Endodermal cell (in vitro differentiated cells): ENCODE measurements around the gene MRPS9. TPM values are rescaled to one million over a fixed set of nuclear protein-coding genes. Genes with fewer than 3 reads are reported as not detected.

Source experiments
- DNase-seq: peaks from one replicate; pipeline ENCODE4 v3.0.0-alpha.2; 2017
- H3K27ac ChIP-seq: 2 replicates; pipeline ENCODE4 v1.5.1; 2013; ENCODE audit warnings: mild to moderate bottlenecking, low read depth, low read length, moderate library complexity
- H3K27me3 ChIP-seq: 2 replicates; pipeline ENCODE4 v1.6.1; 2013; ENCODE audit warnings: mild to moderate bottlenecking, low read length, moderate library complexity; ENCODE audit not compliant: insufficient read depth, control insufficient read depth, poor library complexity, severe bottlenecking
- H3K36me3 ChIP-seq: 2 replicates; pipeline ENCODE4 v1.7.0; 2013; ENCODE audit warnings: mild to moderate bottlenecking, low read length, moderate library complexity; ENCODE audit not compliant: control insufficient read depth, insufficient read depth
- H3K4me1 ChIP-seq: one replicate; pipeline ENCODE4 v1.7.0; 2013; ENCODE audit warnings: low read length; ENCODE audit not compliant: control insufficient read depth, insufficient read depth
- H3K4me3 ChIP-seq: 2 replicates; pipeline ENCODE4 v1.5.1; 2013; ENCODE audit warnings: mild to moderate bottlenecking, low read length, moderate library complexity
- H3K9ac ChIP-seq: 2 replicates; pipeline ENCODE4 v1.6.1; 2013; ENCODE audit warnings: mild to moderate bottlenecking, low read length, moderate library complexity; ENCODE audit not compliant: poor library complexity, severe bottlenecking; ENCODE audit errors: extremely low read depth
- H3K9me3 ChIP-seq: 2 replicates; pipeline ENCODE4 v1.6.1; 2013; ENCODE audit warnings: mild to moderate bottlenecking, low read length, moderate library complexity; ENCODE audit not compliant: control insufficient read depth
- H3K27ac Mint-ChIP-seq: 2 replicates; pipeline ENCODE4 v1.8.0; 2020; ENCODE audit warnings: mixed read lengths
- H3K27me3 Mint-ChIP-seq: 2 replicates; pipeline ENCODE4 v1.8.0; 2021; ENCODE audit warnings: mild to moderate bottlenecking, mixed read lengths; ENCODE audit not compliant: insufficient read depth
- H3K36me3 Mint-ChIP-seq: 2 replicates; pipeline ENCODE4 v1.8.0; 2020; ENCODE audit warnings: low read depth, mixed read lengths
- H3K4me1 Mint-ChIP-seq: 2 replicates; pipeline ENCODE4 v1.8.0; 2020; ENCODE audit warnings: mixed read lengths
- H3K4me3 Mint-ChIP-seq: 2 replicates; pipeline ENCODE4 v1.8.0; 2020; ENCODE audit warnings: mild to moderate bottlenecking, moderate library complexity, mixed read lengths
- H3K9me3 Mint-ChIP-seq: 2 replicates; pipeline ENCODE4 v1.8.0; 2020; ENCODE audit warnings: mild to moderate bottlenecking, mixed read lengths
- CTCF ChIP-seq: fragments of 200-600 bp; sonication (generic); conservative IDR thresholded peaks from 2 replicates; pipeline ENCODE4 v1.5.0; 2021; ENCODE audit warnings: antibody characterized with exemption, mild to moderate bottlenecking
- WGBS, 2 experiments: methylation state at CpG; one replicate each; pipeline versions ENCODE4 v1.1.5 to v1.1.7; 2013; ENCODE audit warnings: missing lambda C conversion rate in 2 of 2, mixed read lengths in 1 of 2; ENCODE audit not compliant: insufficient coverage in 1 of 2, insufficient read length in 1 of 2; 5-methylcytosine and 5-hydroxymethylcytosine counted together
- total RNA-seq, 2 donors: library from RNA; stranded (reverse); fragmentation: NEBNext Ultra II Directional in 1 of 2; extraction: Animal tissue kit (Norgen Biotek cat#: 25700) in 1 of 2; gene quantifications; 2 replicates in 1 of 2; 3 replicates in 1 of 2; pipeline ENCODE4 v1.2.1, GENCODE V29; 2021

The MRPS9 gene
- total RNA-seq, 2 donors from 2014 or later, result 43.4 to 52.1 TPM

- peaks cover 6% of the 10 kb centered on the region for H3K4me1 ChIP-seq
- H3K27me3 ChIP-seq, result peaks cover 90% of the 10 kb centered on the region
- TF ChIP-seq CTCF, result no peak
- H3K9me3 Mint-ChIP-seq, result no peaks in the 10 kb centered on the region
- no peak overlapping the region for H3K4me3 ChIP-seq
- H3K9me3 ChIP-seq, result peaks cover 8% of the 10 kb centered on the region
- WGBS, 2 experiments, result 96 to 100% methylated on average over 5 to 6 of the region's 6 CpGs
- no peak overlapping the region for H3K27ac ChIP-seq
- H3K4me1 Mint-ChIP-seq, result peaks cover 17% of the 10 kb centered on the region
- DNase-seq, result no peak
- H3K36me3 Mint-ChIP-seq, result no peaks in the 10 kb centered on the region
- H3K4me3 Mint-ChIP-seq, result no peak overlapping the region
- H3K27me3 Mint-ChIP-seq, result peaks cover 90% of the 10 kb centered on the region
- no peak overlapping the region for H3K9ac ChIP-seq
- H3K27ac Mint-ChIP-seq, result no peak overlapping the region
- H3K36me3 ChIP-seq, result no peaks in the 10 kb centered on the region
These were observed 97.6 kb downstream of the MRPS9 start for GRCh38 chr2:105135436-105135835.

GRCh38 chr2:105136394-105136793 is 98.5 kb downstream of the MRPS9 start:
- no peak for DNase-seq
- Mint-ChIP-seq H3K36me3 (no peaks in the 10 kb centered on the region), H3K27me3 (peaks cover 88% of the 10 kb centered on the region), H3K27ac (no peak overlapping the region), H3K9me3 (no peaks in the 10 kb centered on the region), H3K4me3 (no peak overlapping the region), H3K4me1 (peaks cover 25% of the 10 kb centered on the region)
- H3K27me3 ChIP-seq, result peaks cover 92% of the 10 kb centered on the region
- no peaks in the 10 kb centered on the region for H3K36me3 ChIP-seq
- H3K9me3 ChIP-seq, result peaks cover 8% of the 10 kb centered on the region
- 66 to 84% methylated on average over 3 to 4 of the region's 4 CpGs for WGBS, 2 experiments
- H3K9ac ChIP-seq, result no peak overlapping the region
- no peak overlapping the region for H3K27ac ChIP-seq
- peak; percentile 27 for TF ChIP-seq CTCF
- H3K4me3 ChIP-seq, result no peak overlapping the region
- peaks cover 10% of the 10 kb centered on the region for H3K4me1 ChIP-seq

GRCh38 chr2:105138643-105139042 is 100.8 kb downstream of the MRPS9 start:
- H3K9me3 ChIP-seq, result peaks cover 8% of the 10 kb centered on the region
- WGBS, 2 experiments, result 90 to 94% methylated on average over 2 to 5 of the region's 5 CpGs
- H3K9ac ChIP-seq, result no peak overlapping the region
- no peaks in the 10 kb centered on the region for H3K36me3 ChIP-seq
- no peak overlapping the region for H3K4me3 ChIP-seq
- H3K4me1 Mint-ChIP-seq, result peaks cover 26% of the 10 kb centered on the region
- no peak for TF ChIP-seq CTCF
- H3K27me3 Mint-ChIP-seq, result peaks cover 93% of the 10 kb centered on the region
- H3K27ac ChIP-seq, result no peak overlapping the region
- peaks cover 100% of the 10 kb centered on the region for H3K27me3 ChIP-seq
- no peak for DNase-seq
- H3K27ac Mint-ChIP-seq, result no peak overlapping the region
- peaks cover 10% of the 10 kb centered on the region for H3K4me1 ChIP-seq
- no peaks in the 10 kb centered on the region for H3K36me3 Mint-ChIP-seq
- no peak overlapping the region for H3K4me3 Mint-ChIP-seq
- no peaks in the 10 kb centered on the region for H3K9me3 Mint-ChIP-seq
